Right lobe of liver (tissue), 6 donors: ENCODE measurements around the gene C20orf144. TPM values are rescaled to one million over a fixed set of nuclear protein-coding genes. Genes with fewer than 3 reads are reported as not detected.

Experiments
- ATAC-seq, 4 donors: fragments of 200-7000 bp; cut with Tn5 transposase; one replicate each; pipeline ENCODE4 v1.9.1; 2020; ENCODE audit warnings: mild to moderate bottlenecking in 4 of 4, moderate library complexity in 4 of 4
- DNase-seq, 3 donors: peaks; one replicate each; pipeline ENCODE4 v3.0.0-alpha.2; 2020
- H3K27ac ChIP-seq, 3 donors: fragments of 200-600 bp; one replicate each; pipeline ENCODE4 v1.8.0; 2022
- H3K27me3 ChIP-seq, 2 donors: fragments of 200-600 bp; one replicate each; pipeline ENCODE4 v1.8.0; 2022
- H3K36me3 ChIP-seq, 4 donors: fragments of 200-600 bp; sonication (generic) in 1 of 4; one replicate each; pipeline versions ENCODE4 v1.5.1 to v1.8.0; 2017 to 2022; ENCODE audit warnings: control low read depth in 1 of 4
- H3K4me1 ChIP-seq, 4 donors: fragments of 200-600 bp; sonication (generic) in 1 of 4; one replicate each; pipeline versions ENCODE4 v1.5.1 to v1.8.0; 2017 to 2022; ENCODE audit warnings: control low read depth in 1 of 4
- H3K4me3 ChIP-seq, 3 donors: fragments of 200-600 bp; one replicate each; pipeline ENCODE4 v1.8.0; 2022
- H3K9me3 ChIP-seq, 4 donors: fragments of 200-600 bp; sonication (generic) in 1 of 4; one replicate each; pipeline versions ENCODE4 v1.5.1 to v1.8.0; 2017 to 2022; ENCODE audit warnings: control low read depth in 1 of 4
- POLR2A ChIP-seq: fragments of 450-650 bp; IDR thresholded peaks from one replicate; pipeline ENCODE4 v1.6.1; 2017; ENCODE audit warnings: antibody characterized with exemption, mild to moderate bottlenecking
- WGBS: methylation state at CpG from one replicate; pipeline ENCODE4 v1.1.6; 2018; ENCODE audit warnings: low coverage, low lambda C conversion rate; ENCODE audit not compliant: insufficient coverage; ENCODE audit errors: missing lambda C conversion rate; 5-methylcytosine and 5-hydroxymethylcytosine counted together
- intact Hi-C, 2 donors: fragments of 100-400 bp; cut with DNase I; formaldehyde crosslinking; loops; one replicate each; pipeline versions ENCODE4 v1.11.2 to v1.14.1; 2022
- total RNA-seq, 6 experiments: library from RNA; depleted of rRNA in 2 of 6; stranded (reverse); fragments of >200 nt in 2 of 6; fragmentation: NEBNext Ultra II Directional in 3 of 6; extraction: Animal tissue kit (Norgen Biotek cat#: 25700) in 3 of 6; gene quantifications; one replicate each; pipeline versions ENCODE4 v1.1.0 to v1.2.4, GENCODE V29; 2016 to 2023
- TF ChIP-seq, protein P1 (sequence below), 4 donors: fragments of 200-600 bp in 3 of 4; fragments of 450-650 bp in 1 of 4; IDR thresholded peaks; one replicate each; pipeline versions ENCODE4 v1.5.1 to v1.8.0; 2016 to 2022; ENCODE audit warnings: antibody characterized with exemption in 4 of 4, mild to moderate bottlenecking in 2 of 4
- donor health status: DM: no; HTN: yes; CAD: no.
- donor health status: DM: no; HTN: no; CAD: no.
- donor health status: DM: no; HTN: no; CAD: no.
- donor health status: DM: no; HTN: yes; CAD: no.
- donor health status: DM: no; HTN: yes; CAD: no.

C20orf144 gene
- total RNA-seq, 6 experiments from 2014 or later, result 0.18 TPM; not detected in 5

DNA sequence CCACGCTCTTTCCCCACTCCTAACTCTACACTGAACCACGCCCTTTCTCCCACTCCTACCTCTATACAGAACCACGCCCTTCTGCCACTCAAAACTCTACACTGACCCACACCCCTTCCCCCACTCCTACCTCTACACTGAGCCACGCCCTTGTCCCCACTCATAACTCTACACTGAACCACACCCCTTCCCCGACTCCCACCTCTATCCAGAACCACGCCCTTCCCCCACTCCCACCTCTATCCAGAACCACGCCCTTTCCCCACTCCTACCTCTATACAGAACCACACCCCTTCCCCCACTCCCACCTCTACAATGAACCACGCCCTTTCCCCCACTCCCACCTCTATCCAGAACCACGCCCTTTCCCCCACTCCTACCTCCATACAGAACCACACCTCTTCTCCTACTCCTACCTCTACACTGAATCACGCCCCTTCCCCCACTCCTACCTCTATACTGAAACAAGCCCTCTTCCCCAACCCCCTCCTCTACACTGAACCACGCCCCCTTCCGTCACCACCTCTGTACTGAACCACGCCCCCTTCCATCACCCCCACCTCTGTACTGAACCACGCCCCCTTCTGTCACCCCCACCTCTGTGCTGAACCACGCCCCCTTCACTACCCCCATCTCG lies 47.9 kb downstream of the C20orf144 start:
- H3K27me3 ChIP-seq, result no peaks in the 10 kb centered on the region
- H3K4me3 ChIP-seq, result no peak overlapping the region
- peaks cover 0 to 37% (median 13%) of the 10 kb centered on the region in 4 donors for H3K36me3 ChIP-seq
- intact Hi-C loops, result no loop called here
- no peak overlapping the region for H3K27ac ChIP-seq
- WGBS, result 87% methylated on average over 16 of the region's 16 CpGs
- no peaks in the 10 kb centered on the region for H3K9me3 ChIP-seq
- no peaks in the 10 kb centered on the region for H3K4me1 ChIP-seq
- DNase-seq (no peak), ATAC-seq (no peak)
- TF ChIP-seq, protein P1, sequence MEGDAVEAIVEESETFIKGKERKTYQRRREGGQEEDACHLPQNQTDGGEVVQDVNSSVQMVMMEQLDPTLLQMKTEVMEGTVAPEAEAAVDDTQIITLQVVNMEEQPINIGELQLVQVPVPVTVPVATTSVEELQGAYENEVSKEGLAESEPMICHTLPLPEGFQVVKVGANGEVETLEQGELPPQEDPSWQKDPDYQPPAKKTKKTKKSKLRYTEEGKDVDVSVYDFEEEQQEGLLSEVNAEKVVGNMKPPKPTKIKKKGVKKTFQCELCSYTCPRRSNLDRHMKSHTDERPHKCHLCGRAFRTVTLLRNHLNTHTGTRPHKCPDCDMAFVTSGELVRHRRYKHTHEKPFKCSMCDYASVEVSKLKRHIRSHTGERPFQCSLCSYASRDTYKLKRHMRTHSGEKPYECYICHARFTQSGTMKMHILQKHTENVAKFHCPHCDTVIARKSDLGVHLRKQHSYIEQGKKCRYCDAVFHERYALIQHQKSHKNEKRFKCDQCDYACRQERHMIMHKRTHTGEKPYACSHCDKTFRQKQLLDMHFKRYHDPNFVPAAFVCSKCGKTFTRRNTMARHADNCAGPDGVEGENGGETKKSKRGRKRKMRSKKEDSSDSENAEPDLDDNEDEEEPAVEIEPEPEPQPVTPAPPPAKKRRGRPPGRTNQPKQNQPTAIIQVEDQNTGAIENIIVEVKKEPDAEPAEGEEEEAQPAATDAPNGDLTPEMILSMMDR (IDR thresholded peaks at IDR 0.05), result no peak
- no peak for TF ChIP-seq POLR2A

DNA sequence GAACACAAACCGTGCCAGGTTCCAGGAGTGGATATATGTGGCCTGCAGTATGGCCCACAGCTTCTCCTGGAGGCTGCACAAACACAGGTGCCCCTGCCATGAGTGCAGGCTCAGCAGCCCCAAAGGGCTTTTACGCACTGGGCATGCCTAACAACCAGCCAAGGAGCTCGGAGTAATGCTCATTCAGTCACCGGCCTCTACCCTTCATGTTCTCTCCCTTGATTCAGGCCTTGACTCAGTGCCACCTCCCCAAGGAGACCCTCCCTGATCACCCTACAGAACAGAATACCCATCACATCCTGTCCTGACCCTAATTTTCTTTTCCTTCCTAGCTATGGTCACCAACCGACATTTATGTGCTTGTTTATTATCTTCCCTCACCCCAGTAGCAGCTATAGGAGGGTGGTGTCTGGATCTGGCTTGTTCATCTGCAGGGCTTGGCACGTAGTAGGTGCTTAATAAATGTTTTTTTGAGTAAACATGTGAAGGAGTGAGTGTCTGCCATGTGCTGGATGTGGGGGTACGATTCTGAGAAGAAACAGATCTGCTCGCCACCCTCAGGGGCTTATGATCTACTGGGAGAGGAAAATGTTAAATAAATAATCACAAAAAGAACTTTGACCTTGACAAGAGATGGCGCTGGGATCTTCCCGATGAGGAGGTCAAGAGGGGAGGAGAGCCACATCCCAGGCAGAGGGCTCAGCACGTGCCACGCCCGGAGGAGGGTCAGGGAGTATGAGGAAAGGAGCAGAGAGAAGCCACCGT lies 48.7 kb downstream of the C20orf144 start:
- H3K36me3 ChIP-seq, result peaks cover 0 to 37% (median 13%) of the 10 kb centered on the region in 4 donors
- no peak overlapping the region for H3K4me3 ChIP-seq
- DNase-seq (no peak), ATAC-seq (peak in 3 of 4 donors; percentile 29 to 55 (median 41))
- H3K27ac ChIP-seq, result no peak overlapping the region
- no peaks in the 10 kb centered on the region for H3K9me3 ChIP-seq
- no peaks in the 10 kb centered on the region for H3K27me3 ChIP-seq
- H3K4me1 ChIP-seq, result no peaks in the 10 kb centered on the region
- 45% methylated on average over 12 of the region's 14 CpGs for WGBS
- TF ChIP-seq, protein P1 (IDR thresholded peaks at IDR 0.05), result no peak
- TF ChIP-seq POLR2A, result no peak
- intact Hi-C loops, result no loop called here

DNA sequence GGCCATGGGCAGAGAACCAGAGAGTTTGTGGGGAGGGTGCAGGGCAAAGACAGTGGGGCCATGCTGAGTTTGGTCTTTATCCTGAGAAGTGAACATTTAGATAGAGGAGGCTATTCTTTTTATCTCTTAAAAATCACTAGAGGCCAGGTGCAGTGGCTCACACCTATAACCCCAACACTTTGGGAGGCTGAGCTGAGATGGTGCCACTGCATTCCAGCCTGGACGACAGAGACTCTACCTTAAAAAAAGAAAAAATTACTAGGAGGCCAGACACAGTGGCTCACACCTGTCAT lies 49.3 kb downstream of the C20orf144 start:
- TF ChIP-seq POLR2A, result no peak
- TF ChIP-seq, protein P1 (IDR thresholded peaks at IDR 0.05), result no peak
- H3K36me3 ChIP-seq, result peaks cover 0 to 37% (median 13%) of the 10 kb centered on the region in 4 donors
- no peak for DNase-seq
- H3K4me3 ChIP-seq, result no peak overlapping the region
- H3K9me3 ChIP-seq, result no peaks in the 10 kb centered on the region
- no peaks in the 10 kb centered on the region for H3K27me3 ChIP-seq
- no CpG with 5 or more reads among the region's 1 CpG for WGBS
- no peak overlapping the region for H3K27ac ChIP-seq
- intact Hi-C loops, result no loop called here
- ATAC-seq, result no peak
- H3K4me1 ChIP-seq, result no peaks in the 10 kb centered on the region

Other genes with a start within 250 kb of the C20orf144 start
- 10 to 100 TPM in 2 of 6 experiments, 1 to 10 TPM in 4; 6.5 to 13.3 (median 8.1) TPM for gene SNTA1, start 218.6 kb upstream of the C20orf144 start, total RNA-seq
- 1 to 10 TPM; 4.5 to 7.3 (median 5.6) TPM for gene CBFA2T2, start 172.2 kb upstream of the C20orf144 start, total RNA-seq
- 1 to 10 TPM in 1 of 6 experiments, under 1 TPM in 4, not detected in 1; 0.20 to 1.1 (median 0.56) TPM for gene ACTL10, start 4.6 kb downstream of the C20orf144 start, total RNA-seq
- 10 to 100 TPM; 13.2 to 21.9 (median 19.2) TPM for gene NECAB3, start 12.1 kb downstream of the C20orf144 start, total RNA-seq
- gene E2F1, start 24.1 kb downstream of the C20orf144 start, total RNA-seq, result 1 to 10 TPM in 2 of 6 experiments, under 1 TPM in 4; 0.24 to 8.8 (median 0.77) TPM
- 10 to 100 TPM in 4 of 6 experiments, 1 to 10 TPM in 2; 5.5 to 17.8 (median 12.9) TPM for gene PXMP4, start 58.0 kb downstream of the C20orf144 start, total RNA-seq
- gene ZNF341, start 69.7 kb downstream of the C20orf144 start, total RNA-seq, result 1 to 10 TPM in 5 of 6 experiments, under 1 TPM in 1; 0.99 to 2.0 (median 1.6) TPM
- 10 to 100 TPM; 21.0 to 40.8 (median 28.3) TPM for gene CHMP4B, start 149.0 kb downstream of the C20orf144 start, total RNA-seq